Measurements from ENCODE around the gene TRABD2B. TPM values are rescaled to one million over a fixed set of nuclear protein-coding genes. Genes with fewer than 3 reads are reported as not detected.

The TRABD2B gene
- total and polyA plus RNA-seq, 4 donors, result 0.28 to 2.6 (median 1.3) TPM

GRCh38 chr1:47981667-47982350, 15.4 kb downstream of the TRABD2B start:
- no peak for TF ChIP-seq HNF4A (conservative IDR thresholded peaks at IDR 0.05)
- TF ChIP-seq YY1 (IDR thresholded peaks at IDR 0.05), result no peak
- no peak for TF ChIP-seq EGR1 (IDR thresholded peaks at IDR 0.05; ENCODE audit: low read depth in 2 of 2)
- TF ChIP-seq GABPA (IDR thresholded peaks at IDR 0.05 in 1 of 2, conservative IDR thresholded peaks at IDR 0.05 in 1 of 2), result no peak
- no peak for TF ChIP-seq RXRA (IDR thresholded peaks at IDR 0.05)
- TF ChIP-seq JUND (IDR thresholded peaks at IDR 0.05), result no peak
- no peak for TF ChIP-seq SP1 (IDR thresholded peaks at IDR 0.05)
- TF ChIP-seq REST (IDR thresholded peaks at IDR 0.05), result no peak
- TF ChIP-seq FOXA1 (IDR thresholded peaks at IDR 0.05), result no peak
- TF ChIP-seq ATF3 (IDR thresholded peaks at IDR 0.05), result no peak
- TF ChIP-seq HNF4G (IDR thresholded peaks at IDR 0.05), result no peak
- TF ChIP-seq RAD21 (IDR thresholded peaks at IDR 0.05), result no peak
- TF ChIP-seq, protein P1, sequence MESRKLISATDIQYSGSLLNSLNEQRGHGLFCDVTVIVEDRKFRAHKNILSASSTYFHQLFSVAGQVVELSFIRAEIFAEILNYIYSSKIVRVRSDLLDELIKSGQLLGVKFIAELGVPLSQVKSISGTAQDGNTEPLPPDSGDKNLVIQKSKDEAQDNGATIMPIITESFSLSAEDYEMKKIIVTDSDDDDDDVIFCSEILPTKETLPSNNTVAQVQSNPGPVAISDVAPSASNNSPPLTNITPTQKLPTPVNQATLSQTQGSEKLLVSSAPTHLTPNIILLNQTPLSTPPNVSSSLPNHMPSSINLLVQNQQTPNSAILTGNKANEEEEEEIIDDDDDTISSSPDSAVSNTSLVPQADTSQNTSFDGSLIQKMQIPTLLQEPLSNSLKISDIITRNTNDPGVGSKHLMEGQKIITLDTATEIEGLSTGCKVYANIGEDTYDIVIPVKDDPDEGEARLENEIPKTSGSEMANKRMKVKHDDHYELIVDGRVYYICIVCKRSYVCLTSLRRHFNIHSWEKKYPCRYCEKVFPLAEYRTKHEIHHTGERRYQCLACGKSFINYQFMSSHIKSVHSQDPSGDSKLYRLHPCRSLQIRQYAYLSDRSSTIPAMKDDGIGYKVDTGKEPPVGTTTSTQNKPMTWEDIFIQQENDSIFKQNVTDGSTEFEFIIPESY (IDR thresholded peaks at IDR 0.05), result no peak
- TF ChIP-seq, protein P2, sequence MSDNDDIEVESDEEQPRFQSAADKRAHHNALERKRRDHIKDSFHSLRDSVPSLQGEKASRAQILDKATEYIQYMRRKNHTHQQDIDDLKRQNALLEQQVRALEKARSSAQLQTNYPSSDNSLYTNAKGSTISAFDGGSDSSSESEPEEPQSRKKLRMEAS (IDR thresholded peaks at IDR 0.05), result no peak
- no peak for TF ChIP-seq NR2F2 (IDR thresholded peaks at IDR 0.05)
- no peak for TF ChIP-seq TAF1 (conservative IDR thresholded peaks at IDR 0.05)
- TF ChIP-seq, protein P3, sequence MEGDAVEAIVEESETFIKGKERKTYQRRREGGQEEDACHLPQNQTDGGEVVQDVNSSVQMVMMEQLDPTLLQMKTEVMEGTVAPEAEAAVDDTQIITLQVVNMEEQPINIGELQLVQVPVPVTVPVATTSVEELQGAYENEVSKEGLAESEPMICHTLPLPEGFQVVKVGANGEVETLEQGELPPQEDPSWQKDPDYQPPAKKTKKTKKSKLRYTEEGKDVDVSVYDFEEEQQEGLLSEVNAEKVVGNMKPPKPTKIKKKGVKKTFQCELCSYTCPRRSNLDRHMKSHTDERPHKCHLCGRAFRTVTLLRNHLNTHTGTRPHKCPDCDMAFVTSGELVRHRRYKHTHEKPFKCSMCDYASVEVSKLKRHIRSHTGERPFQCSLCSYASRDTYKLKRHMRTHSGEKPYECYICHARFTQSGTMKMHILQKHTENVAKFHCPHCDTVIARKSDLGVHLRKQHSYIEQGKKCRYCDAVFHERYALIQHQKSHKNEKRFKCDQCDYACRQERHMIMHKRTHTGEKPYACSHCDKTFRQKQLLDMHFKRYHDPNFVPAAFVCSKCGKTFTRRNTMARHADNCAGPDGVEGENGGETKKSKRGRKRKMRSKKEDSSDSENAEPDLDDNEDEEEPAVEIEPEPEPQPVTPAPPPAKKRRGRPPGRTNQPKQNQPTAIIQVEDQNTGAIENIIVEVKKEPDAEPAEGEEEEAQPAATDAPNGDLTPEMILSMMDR (IDR thresholded peaks at IDR 0.05; ENCODE audit: low read depth, low read length, missing input control), result no peak
- Histone ChIP-seq H3K9ac (ENCODE audit: low read depth in 1 of 2, low read length in 2 of 2) (no peak overlapping the region), H3K36me3 (ENCODE audit: control insufficient read depth in 4 of 4, insufficient read depth in 3 of 4, low read depth in 1 of 4, low read length in 3 of 4) (no peaks in the 10 kb centered on the region), H3K27ac (ENCODE audit: low read depth in 1 of 2, low read length in 2 of 2) (no peak overlapping the region), H3K9me3 (ENCODE audit: control insufficient read depth in 4 of 4, low read length in 3 of 4) (no peaks in the 10 kb centered on the region), H3K4me3 (ENCODE audit: low read depth in 1 of 3, low read length in 3 of 3) (no peak overlapping the region), H3K27me3 (ENCODE audit: control insufficient read depth in 4 of 4, insufficient read depth in 4 of 4, low read length in 3 of 4) (no peaks in the 10 kb centered on the region), H3K4me1 (ENCODE audit: control insufficient read depth in 4 of 4, insufficient read depth in 4 of 4, low read length in 3 of 4) (peaks cover 0 to 23% (median 0%) of the 10 kb centered on the region in 4 donors)
- DNase-seq (ENCODE audit: low spot score), result no peak
